Measurements from ENCODE around the gene SHISA2. TPM values are rescaled to one million over a fixed set of nuclear protein-coding genes. Genes with fewer than 3 reads are reported as not detected.

Gene SHISA2
- under 1 TPM; 0.63 to 0.81 TPM for total RNA-seq

GRCh38 chr13:26051657-26052311, at the start of gene SHISA2:
TSS of gene SHISA2 (minus strand) at chr13:26052016. CDS start at chr13:26050975, 1,041 bp downstream.

Other genes starting within 250 kb of the SHISA2 start
- 10 to 100 TPM; 36.3 to 40.2 TPM for gene RNF6, start 170.3 kb upstream of the SHISA2 start, total RNA-seq
- 10 to 100 TPM; 13.0 to 13.7 TPM for gene CDK8, start 202.1 kb upstream of the SHISA2 start, total RNA-seq

All from activated naive CD4-positive, alpha-beta T cell treated with anti-CD3 and anti-CD28 coated beads, Interleukin-2, amount 10 ng/mL, durations not matched to agents 5 hours and 36 hours (primary cell).